ENCODE measurements around the gene TMEM269.

The TMEM269 gene, protein sequence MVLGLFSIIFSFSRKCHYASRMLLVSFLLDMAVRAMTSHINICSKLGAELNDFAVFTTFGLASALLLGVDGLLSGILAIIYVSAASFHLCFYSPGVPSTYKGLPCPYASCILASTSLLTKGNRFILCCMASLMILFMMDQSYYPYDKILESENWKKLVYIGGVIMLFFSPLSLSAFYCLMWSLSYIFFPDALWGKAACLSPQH

DNA sequence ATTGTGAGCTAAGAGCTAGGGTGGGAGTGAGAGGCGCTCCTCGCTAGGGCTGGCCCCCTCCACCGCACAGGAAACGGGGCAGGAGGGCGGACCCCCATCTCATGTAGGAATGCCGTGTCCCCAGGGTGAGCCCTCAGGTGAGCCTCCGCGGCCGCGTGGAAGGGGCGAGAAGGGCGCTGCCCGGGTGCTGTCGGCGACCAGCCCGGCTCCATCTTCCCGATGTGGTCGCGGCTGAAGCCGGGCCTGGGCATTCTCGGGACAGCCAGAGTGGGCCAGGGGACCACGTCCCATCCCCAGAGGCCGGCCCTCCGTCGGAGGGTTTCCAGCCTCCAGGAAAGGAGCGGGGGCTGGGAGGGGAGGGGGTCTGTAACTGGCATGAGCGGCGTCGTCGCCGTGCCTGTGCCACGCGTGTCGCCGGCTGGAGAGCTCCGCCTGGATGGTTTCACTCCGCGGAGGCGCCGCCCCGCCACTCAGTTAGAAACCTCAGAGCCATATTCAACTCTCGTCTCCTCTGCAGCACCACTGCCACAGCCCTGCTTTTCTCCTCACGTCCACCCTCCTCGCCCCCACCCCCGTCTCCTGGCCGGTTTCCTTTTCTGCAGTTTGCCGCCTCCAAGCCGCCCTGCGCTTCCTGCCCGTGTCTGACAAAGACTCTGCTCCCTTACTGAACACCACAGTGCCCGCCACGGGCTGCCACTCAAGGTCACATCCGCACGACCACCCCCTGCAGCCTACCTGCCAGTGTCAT is at the start of gene TMEM269:
TSS of gene TMEM269 (plus strand) at position 46 of the 748 bp plus-strand sequence. CDS start 4,903 bp downstream, outside the sequence.
- DNase-seq = peak; percentile 26

DNA sequence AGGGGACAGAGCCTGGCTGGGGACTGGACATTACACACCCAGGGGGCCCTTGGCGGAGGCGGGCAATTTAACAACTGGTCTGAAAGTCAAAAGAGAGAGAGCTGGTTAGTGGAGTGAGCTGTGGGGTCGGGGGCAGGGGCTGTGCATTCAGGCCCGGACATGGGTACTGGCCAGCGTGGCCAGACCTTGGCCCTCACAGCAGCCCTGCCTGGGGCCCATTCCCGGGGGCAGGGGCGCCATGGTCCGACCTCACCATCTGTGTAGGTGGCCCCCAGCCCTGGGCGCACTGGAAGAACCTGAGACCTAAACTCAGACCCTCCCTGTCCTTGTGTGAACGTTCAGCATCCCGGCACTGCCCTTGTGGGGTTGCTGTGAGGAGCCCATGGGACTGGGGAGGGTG is 49.7 kb upstream of the TMEM269 start:
- DNase-seq = no peak

DNA sequence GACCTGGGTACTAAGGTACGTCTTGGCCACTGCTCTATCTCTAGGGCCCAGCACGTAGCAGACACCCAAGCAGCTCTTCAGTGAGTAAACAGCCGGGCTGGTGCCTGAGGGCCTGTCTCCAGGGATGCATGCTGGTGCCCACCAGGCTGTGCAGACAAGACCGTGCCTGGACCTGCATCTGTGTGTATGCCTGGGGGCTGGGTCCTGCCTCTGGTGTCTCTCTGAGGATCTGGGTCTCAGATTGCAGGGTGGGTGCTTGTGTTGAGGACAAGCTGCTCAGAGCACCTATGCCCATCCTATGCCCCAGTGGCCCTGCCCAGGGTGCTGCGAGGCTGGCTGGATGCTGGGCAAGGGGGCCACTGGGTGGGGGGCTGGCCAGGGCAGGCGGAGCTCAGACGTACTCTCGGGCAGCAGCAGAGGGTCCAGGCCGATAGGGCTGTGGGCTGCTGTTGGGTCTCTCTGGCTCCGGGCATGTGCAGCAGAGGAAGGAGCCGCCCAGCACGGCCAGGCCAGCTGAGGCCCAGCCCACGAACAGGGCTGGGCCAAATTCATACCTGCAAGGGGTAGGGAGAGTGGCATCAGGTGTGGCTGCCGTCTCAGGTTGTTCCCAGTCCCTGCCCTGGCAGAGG is 49.2 kb upstream of the TMEM269 start:
- DNase-seq = no peak

DNA sequence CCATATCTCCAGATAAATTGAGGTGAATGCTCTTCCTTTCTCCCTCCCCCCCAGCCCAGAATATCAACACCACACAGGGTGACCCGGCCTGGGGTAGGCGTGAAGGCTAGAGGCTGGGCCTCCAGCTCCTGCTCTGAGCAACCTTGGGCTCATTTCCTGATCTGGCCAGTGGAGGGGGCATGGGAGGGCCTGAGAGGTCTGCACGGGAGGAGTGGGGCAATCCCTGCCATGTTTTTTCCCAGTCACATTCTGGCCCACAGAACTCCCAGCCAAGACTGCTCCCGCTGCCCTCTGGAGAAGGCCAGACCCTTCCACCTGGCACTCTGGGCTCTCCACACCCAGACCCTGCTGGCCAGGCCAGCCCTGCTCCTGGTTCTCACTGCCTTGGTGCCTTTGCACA is 48.6 kb upstream of the TMEM269 start:
- no peak for DNase-seq

DNA sequence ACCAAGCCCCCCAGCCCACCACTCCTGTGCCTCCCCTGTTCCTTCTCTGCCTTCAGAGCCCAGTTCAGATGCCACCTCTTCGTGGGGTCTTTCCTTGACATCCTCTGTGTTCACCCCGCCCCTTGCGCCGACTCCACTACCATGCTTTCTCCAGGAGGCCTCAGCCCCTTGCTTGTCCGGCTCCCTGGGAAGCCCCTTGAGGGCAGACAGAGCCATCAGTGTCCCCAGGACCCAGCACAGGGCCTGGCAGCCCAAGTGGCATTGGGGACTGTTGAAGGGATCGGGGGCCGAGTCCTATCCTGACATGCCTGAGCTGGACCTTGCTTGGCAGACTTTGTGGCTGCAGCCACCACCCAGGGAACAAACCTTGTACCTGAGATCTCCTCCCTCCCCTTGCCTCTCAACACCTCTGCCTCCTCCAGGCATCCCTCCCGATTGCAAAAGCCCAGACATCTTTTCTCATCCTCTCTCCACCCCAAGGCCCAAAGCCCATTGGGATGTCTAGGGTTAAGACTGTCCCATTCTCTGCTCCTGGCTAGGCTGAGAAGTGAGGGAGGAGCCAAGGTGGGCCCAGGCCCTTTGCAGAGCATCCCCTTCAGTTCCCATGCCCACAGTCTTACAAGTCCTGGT is 48.1 kb upstream of the TMEM269 start:
- DNase-seq = no peak

DNA sequence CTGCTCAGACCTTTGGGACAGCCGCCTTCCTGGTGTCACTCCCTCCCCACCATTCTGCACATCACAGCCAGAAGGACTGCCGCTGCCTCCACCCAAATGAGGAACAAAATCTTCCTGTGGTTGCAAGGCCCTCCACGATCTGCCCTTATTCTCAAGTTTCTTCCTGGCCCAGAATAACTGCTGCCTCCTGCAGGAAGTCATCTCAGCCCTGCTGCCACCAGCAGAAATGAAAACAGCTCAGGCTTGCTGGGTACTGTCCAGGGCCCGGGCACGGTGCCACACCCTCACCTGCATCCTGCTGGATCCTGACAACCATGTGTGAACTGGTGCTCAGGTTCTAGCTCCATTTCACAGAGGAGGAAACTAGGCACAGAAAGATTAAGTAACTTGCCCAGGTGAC is 47.5 kb upstream of the TMEM269 start:
- peak; percentile 96 for DNase-seq

DNA sequence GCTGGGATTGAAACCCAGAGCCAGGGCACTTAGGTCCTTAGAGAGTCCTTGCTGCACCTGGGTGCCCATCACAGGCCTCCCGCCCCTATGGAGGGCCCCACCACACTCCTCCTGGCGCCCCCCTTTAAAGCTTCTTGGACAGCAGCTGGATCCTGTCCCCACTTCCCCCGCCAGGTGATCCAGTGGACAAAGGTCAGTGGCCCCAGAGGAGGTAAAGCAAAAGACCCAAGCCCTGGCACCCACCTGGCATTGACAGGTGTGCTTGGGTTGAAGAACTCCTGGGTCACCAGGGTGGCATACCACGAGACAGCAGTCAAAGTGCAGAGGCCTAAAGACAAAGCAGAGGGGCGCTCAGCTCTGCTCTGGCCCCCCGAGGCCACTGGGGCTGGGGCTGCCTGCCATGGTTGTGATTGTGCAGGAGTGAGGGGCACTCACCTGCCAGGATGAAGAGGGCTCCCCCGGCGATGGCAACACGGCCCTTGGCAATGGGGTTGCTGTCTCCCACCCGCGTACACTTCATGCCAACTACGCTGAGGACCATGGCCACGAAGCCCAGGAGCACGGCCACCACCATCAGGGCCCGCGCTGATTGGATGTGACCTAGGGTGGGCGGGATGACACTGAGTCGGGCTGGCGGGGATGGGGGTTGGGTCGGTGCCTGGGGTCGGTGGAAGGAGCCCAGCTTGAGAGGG is 46.7 kb upstream of the TMEM269 start:
- no peak for DNase-seq

DNA sequence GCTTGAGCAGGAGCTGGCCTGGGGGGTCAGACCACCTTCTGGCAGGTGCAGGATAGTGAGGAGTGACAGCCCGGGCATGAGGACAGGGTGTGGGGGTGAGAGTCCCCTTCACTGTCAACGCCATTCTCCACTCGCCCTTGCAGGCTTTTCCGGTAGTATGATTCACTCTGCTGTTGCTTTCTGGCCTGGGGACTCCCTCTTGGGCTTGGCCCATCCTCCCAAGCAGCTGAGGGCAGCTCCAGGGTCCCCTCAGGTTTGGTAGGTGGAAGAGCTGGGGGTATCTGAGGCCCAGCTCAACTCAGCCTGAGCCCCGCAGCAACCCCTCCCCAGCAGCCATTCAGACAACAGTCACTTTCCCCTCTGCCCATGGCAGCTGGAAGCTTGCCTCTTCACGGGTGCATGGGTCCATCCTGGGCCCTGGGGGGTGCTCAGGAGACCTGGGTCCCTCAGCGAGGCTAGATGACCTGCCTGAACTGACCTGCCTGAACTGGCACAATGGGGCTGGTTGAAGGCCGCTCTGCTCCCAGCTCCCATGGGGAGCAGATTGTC is 46.0 kb upstream of the TMEM269 start:
- no peak for DNase-seq

DNA sequence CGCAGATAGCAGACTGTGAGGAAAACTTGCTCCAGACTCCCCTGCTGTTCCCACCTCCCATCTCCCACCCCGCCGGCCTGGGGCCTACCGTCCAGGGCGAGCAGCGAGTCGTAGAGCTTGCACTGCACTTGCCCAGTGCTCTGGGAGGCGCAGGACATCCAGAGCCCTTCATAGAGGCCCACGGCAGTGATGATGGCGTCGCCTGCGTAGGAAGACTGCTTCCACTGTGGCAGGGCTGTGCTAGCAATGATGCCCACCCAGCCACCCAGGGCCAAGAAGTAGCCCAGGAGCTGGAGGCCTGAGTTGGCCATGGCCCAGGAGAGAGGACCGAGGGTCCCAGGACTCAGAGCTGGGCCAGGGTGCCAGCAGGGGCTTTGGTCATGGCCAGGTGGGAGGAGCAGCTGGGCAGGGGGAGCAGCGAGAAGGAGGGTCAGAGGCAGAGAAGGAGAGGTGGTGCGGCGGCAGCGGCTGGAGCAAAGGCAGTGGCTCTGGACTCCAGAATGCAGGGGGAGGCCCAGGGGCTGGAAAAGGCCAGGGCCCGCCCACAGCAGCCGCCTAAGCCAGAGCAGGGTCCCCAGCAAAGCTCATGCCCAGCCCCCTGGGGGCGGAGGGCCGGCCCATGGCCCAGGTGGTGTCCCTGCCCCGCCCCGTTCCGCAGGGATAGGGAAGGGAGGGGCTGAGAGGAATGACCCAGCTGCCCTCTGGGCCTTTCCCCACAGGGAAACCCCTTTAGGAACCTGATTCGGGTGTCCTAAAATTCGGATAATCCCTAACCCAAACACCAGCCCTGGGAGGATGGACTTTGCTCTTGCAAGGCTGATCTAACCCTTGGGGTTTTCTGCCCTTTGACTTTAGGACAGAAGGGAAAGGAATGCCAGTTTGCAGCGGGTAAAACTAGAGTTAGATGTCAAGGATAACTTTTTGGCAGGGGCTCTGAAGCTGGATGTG is 44.8 kb upstream of the TMEM269 start, which contains the start of gene CLDN19:
TSS of gene CLDN19 (minus strand) at position 484 of the 948 bp plus-strand sequence. CDS start at position 311, 173 bp downstream.
- DNase-seq = no peak

DNA sequence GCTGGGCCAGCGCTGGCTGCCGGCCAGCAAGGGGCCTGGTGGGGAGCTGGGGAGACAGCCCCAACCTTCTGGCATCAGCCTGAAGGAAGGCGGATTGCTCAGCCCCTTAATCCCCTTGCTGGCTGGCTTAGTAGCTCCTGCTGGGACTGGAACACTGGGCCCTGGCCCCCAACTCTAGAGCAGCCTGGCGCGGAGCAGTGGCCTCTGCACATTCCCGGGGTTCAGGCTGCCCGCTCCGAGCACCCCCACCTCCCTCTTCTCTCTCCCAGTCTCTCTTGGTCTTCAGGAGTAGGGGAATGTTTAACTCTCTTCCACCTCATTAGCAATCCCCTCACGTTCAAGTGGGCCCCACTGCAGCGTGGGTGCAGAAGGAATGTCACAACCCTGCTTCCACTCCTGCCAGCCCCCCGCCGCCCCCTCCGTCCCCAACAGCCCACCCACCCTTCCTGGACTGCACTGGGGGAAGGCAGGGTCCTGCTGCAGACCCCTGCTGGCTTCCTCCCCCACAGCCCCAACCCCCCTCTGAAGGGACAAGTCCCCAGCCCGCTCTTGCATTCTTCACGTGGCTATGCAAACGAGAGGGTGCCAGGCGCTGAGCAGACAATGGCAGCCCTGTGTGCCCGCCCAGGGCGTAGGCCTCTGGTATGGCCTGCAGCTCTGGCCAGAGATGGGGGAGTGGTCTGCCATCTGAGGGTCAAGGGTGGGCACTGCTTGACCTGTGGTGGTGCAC is 43.8 kb upstream of the TMEM269 start:
- no peak for DNase-seq

DNA sequence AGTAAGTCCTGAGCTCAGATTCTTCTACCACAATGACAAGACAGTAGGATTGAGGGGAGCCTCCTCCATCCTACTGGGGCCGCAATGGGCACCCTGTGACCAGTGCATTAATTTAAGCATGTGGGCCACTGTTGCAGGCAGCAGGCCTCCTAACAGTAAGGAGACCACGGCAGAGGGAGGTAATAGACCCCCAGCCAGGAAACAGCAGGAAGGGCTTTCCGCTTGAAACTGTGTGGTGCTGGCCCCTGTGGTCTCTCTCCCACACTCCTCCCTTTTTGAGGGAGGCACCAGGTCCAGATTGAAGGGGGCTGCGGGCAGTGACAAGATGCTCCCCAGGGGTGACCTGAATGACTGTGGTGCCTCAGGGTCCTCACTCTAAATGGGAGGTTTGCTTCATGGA is 43.1 kb upstream of the TMEM269 start:
- DNase-seq = no peak

DNA sequence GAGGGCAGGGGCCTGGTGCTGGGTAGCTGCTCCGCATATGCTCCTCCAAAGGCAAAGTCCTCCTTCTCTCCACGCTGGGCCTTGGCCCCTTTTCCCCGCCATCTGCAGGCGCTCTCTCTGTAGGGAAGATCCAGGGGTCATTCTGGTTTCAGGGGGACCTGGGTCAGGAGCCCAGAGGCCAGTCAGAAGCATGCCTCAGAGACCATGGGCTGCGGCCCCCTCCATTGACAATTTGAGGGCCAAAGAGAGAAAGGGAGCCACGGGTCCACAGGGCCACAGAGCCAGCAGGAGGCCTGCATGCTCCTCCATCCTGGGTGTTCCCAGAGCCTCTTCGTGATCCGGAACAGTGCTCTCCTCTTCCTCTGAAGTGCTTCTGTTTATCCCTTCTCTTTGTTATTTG is 42.6 kb upstream of the TMEM269 start:
- no peak for DNase-seq

DNA sequence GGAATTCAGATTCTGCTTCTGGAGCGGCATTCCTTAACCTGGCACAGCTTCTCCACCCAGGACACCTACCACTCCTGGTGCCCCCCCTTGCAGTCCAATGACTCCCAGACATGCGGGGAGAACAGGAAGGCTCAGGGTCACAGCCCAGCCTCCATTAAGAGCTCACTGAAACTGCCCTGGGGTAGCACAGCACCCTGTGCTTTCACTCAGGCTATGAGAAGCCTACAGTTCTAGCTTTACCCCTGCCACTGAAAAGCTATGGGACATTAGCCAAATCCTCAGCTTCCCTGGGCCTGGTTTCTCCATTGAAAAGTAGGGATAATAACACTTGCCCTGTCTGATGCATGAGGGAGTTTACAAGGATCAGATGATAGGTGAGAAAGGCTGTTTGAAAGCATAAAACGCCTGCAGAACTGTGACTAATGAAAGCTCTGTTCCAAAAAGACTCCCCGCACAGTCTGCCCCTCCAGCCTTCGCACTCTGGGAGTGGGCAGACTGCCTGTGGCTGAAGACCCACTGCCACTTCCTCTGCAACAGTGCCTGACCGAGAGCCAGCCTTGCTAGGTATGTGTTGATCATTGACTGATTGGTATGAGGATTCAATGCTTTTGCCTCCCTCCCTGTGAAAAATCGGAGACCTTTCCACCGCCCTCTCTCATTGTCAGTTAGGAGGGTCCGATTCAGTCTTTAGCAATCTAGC is 42.0 kb upstream of the TMEM269 start:
- no peak for DNase-seq

DNA sequence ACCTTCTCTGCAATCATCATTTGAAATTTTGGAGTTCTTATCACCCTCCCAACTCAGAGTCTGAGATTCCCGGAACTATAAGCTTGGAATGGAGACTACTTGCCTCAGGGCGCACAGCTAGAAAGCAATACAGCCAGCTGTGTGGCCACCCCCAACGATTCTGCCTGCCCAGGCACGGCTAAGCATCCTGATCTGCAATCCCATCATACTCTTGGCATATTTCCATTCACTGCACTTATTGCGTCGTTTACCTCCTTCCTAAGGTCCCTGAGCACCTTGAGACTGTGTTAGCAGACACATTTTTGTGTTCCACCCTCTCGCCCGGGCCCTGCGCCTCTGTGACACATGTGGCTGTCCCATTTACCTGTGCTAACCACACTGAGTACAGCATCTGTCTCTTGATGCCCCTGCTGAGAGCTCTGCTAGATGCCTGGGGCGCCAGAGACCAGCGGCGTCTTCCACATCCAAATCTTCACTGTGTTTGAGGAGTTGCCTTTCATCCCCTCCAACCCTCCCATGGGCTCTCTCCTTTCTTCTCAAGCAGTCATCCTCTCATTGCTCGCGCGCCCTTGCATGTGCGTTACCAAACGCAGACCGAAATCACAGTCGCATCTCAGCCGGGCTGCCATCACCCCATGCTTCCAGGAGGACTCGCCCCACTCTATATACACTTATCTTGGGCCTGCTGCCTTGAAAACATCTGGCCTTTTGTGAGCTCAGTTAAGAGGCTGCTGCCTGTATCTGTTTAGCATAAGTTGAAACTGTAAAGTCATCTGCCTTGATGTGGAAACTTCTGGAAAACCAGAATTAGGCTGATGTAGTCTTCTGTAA is 41.3 kb upstream of the TMEM269 start:
- DNase-seq = no peak

DNA sequence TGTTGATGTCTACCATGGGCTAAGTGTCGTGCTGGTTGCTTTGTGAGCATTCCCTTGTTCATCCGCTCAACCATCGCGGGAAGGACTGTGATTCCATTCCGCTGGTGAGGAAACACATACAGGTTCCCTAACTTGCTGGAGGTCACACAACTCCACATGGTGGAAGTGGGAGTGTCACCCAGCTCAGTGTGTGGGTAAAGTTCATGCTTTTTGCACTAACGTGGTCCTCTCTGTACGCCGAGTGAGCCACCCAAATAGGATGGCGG is 40.7 kb upstream of the TMEM269 start:
- no peak for DNase-seq

DNA sequence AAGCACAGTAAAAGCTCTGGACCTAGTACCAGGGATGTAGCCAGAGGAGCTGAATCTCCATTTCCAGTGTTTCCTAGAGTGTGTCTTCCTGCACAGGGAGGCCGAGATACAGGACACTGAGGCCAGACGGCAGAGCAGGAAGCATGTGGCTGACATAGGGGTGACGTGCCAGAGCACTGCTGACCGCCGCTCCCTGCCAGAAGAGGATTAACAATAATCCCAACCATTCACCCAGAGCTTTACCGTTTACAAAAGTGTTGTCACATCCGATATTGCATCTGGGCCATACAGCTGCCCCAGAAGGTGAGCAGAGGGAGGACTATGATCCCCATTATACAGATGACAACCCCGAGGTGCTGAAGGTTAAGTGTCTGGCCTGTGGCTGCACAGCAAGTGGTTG is 38.9 kb upstream of the TMEM269 start:
- DNase-seq = no peak

DNA sequence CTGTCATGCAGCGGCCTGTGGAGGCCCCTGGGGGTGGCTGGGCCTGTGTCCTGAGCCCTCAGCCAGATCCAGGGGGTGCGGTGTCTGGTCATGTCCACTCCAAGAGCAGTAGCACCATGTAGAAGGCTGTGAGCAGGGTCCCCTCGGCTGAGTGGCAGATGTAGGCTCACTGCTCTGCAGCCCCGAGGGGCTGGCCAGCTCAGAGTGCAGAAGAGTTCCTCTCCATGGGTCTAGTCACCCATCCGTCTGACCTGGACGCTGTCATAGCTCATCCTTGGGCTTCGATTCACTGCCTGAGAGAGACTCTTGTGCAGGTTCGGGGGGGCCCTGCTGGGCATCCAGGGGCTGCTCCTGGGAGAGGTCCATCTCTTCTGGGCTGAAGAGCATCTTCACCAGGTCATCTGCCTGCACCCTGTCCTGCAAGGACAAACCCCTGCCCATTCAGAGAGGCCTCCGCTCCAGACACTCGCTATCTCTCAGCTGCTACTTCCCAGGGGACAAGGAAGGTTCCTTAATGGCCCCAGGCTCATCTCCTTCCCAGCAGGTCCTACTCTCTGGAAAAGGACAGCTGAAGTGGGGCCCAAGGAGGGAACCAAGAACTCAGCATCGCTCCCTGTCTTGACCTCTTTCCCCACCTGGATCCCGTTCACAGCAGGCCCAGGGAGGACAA is 38.2 kb upstream of the TMEM269 start:
- no peak for DNase-seq

DNA sequence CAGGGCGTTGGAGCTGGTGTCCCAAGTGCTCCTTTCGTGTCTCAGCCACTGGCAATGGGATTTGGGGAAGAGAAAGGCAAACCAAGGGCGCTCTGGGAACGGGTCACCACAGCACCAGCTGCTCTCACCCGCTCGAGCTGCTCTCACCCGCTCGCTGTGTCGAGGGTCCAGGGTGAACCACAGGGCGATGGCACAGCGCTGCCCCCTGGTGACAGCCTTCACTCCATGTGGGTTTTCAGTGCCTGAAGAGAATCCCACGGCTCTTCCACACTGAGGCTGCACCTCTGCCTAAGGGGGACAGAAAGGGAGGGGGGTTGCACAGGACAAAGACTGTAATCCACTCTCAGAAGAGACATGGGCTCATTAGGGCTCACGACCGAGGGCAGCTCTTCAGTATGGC is 37.7 kb upstream of the TMEM269 start:
- DNase-seq = peak; percentile 53

DNA sequence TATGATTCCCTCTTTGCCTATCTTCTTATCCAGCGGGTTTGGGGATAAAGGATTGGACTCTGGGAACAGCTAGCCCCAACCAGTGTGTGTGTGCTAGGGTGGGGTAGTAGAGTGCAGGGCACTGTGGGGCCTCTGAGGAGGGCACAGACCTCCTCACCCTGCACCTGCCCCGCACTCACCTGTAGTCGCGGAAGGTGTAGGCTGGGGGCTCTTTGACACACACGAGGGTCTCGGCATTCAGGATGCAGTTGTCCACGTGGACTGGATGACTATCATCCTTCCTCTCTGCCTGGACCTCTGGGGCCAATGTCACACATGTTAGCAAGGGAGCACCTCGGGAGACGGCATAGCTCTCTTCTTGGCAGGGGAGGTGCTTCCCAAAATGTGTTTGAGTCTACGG is 36.8 kb upstream of the TMEM269 start:
- no peak for DNase-seq

Measured in NCI-H2029 (cell line).